ENCODE results near the gene ZC3H18. TPM values are rescaled to one million over a fixed set of nuclear protein-coding genes. Genes with fewer than 3 reads are reported as not detected.

The ZC3H18 gene
- total and polyA plus RNA-seq, 10 of the 15 experiments (the other 5 are each of a cell fraction or from before 2014, with no cell fraction given), result 1.0 to 58.3 (median 22.4) TPM

DNA sequence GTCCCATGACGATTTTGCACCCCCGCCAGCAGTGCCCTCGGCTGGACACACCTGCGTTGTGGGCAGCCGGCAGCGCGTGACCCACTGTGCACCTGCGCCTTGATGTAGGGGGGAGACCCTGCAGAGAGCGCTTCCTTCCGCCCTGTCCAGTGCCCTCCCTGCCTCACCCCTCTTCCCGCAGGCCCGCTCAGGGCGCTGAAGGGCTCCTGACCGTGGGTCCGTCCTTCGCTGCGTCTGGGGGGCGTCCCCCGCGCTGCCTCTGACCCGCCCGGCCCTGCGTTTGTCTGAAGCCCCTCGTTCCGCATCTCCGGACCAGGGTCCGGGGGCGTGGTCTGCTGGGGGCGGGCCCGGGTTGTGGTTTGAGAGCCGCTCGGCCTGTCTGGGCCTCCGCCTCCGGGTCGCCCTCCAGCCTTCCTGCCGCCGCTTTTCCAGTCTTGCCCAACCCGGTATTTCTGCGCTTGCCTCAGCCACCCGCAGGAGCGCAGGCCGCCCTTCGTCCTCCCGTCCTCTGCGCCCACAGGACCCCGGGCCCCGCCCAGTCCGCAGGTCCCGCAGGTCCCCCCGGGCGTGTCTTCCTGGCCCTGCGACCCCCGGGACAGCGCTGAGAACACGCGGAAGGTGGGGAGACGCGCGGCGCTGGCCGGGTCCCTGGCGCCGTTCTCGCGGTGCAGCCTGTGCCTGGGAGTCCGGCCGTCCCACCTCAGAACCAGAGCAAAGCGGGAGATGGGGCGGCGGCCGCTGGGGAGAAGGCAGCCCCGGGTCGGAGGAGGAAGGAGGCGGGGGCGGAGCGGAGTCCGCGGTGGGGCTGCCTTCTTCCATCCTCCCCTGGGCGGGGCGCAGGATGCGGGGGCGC, 64.2 kb downstream of the ZC3H18 start (continued):
- TF ChIP-seq TAF1 (IDR thresholded peaks at IDR 0.05; ENCODE audit: borderline replicate concordance, low read depth, low read length) (no peak), ZSCAN29 (IDR thresholded peaks at IDR 0.05) (0 out of 2 replicates have a peak, but pooled peaks have one; percentile 23), NR2F1 (conservative IDR thresholded peaks at IDR 0.05) (peak; percentile 55; the same call in 1 of the 2 replicates), TCF12 (IDR thresholded peaks at IDR 0.05; ENCODE audit: low read depth, low read length) (peak; percentile 87), POLR2AphosphoS2 (IDR thresholded peaks at IDR 0.05; ENCODE audit: low read depth, low read length) (no peak), PAX5 (IDR thresholded peaks at IDR 0.05; ENCODE audit: borderline replicate concordance, low read depth, low read length) (peak; percentile 77; the same call in 1 of the 2 replicates), NFYB (IDR thresholded peaks at IDR 0.05; ENCODE audit: insufficient read depth, low read depth, low read length) (no peak), POLR2A (IDR thresholded peaks at IDR 0.05; ENCODE audit: low read depth, low read length) (peak; percentile 47; the same call in 1 of the 2 replicates), ZNF207 (IDR thresholded peaks at IDR 0.05; ENCODE audit: borderline replicate concordance) (no peak; the same call in 1 of the 2 replicates), ZZZ3 (IDR thresholded peaks at IDR 0.05; ENCODE audit: control insufficient read depth, insufficient read length, low read depth) (no peak), STAT1 (conservative IDR thresholded peaks at IDR 0.05) (0 out of 2 replicates have a peak, but pooled peaks have one; percentile 74), IKZF2 (IDR thresholded peaks at IDR 0.05) (peak in 1 of 2 experiments; percentile 49; a peak in 2 of 4 replicates), ZNF274 (IDR thresholded peaks at IDR 0.05; ENCODE audit: insufficient read depth, insufficient read length) (no peak), EP300 (IDR thresholded peaks at IDR 0.05; ENCODE audit: borderline replicate concordance in 1 of 2, control insufficient read depth in 1 of 2, low read depth in 2 of 2, low read length in 2 of 2) (peak; percentile 30 to 36; a peak in 1 of 4 replicates)
- TF ChIP-seq, protein P1, sequence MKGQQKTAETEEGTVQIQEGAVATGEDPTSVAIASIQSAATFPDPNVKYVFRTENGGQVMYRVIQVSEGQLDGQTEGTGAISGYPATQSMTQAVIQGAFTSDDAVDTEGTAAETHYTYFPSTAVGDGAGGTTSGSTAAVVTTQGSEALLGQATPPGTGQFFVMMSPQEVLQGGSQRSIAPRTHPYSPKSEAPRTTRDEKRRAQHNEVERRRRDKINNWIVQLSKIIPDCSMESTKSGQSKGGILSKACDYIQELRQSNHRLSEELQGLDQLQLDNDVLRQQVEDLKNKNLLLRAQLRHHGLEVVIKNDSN (IDR thresholded peaks at IDR 0.05; ENCODE audit: borderline replicate concordance, extremely low read length, insufficient read depth, low read depth, low read length), result peak; percentile 57
- TF ChIP-seq, protein P2, sequence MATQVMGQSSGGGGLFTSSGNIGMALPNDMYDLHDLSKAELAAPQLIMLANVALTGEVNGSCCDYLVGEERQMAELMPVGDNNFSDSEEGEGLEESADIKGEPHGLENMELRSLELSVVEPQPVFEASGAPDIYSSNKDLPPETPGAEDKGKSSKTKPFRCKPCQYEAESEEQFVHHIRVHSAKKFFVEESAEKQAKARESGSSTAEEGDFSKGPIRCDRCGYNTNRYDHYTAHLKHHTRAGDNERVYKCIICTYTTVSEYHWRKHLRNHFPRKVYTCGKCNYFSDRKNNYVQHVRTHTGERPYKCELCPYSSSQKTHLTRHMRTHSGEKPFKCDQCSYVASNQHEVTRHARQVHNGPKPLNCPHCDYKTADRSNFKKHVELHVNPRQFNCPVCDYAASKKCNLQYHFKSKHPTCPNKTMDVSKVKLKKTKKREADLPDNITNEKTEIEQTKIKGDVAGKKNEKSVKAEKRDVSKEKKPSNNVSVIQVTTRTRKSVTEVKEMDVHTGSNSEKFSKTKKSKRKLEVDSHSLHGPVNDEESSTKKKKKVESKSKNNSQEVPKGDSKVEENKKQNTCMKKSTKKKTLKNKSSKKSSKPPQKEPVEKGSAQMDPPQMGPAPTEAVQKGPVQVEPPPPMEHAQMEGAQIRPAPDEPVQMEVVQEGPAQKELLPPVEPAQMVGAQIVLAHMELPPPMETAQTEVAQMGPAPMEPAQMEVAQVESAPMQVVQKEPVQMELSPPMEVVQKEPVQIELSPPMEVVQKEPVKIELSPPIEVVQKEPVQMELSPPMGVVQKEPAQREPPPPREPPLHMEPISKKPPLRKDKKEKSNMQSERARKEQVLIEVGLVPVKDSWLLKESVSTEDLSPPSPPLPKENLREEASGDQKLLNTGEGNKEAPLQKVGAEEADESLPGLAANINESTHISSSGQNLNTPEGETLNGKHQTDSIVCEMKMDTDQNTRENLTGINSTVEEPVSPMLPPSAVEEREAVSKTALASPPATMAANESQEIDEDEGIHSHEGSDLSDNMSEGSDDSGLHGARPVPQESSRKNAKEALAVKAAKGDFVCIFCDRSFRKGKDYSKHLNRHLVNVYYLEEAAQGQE (IDR thresholded peaks at IDR 0.05; ENCODE audit: low read depth, low read length), result no peak
- TF ChIP-seq, protein P3, sequence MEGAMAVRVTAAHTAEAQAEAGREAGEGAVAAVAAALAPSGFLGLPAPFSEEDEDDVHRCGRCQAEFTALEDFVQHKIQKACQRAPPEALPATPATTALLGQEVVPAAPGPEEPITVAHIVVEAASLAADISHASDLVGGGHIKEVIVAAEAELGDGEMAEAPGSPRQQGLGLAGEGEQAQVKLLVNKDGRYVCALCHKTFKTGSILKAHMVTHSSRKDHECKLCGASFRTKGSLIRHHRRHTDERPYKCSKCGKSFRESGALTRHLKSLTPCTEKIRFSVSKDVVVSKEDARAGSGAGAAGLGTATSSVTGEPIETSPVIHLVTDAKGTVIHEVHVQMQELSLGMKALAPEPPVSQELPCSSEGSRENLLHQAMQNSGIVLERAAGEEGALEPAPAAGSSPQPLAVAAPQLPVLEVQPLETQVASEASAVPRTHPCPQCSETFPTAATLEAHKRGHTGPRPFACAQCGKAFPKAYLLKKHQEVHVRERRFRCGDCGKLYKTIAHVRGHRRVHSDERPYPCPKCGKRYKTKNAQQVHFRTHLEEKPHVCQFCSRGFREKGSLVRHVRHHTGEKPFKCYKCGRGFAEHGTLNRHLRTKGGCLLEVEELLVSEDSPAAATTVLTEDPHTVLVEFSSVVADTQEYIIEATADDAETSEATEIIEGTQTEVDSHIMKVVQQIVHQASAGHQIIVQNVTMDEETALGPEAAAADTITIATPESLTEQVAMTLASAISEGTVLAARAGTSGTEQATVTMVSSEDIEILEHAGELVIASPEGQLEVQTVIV (IDR thresholded peaks at IDR 0.05; ENCODE audit: borderline replicate concordance, partially characterized antibody), result no peak

All from GM12878 (cell line).